ENCODE data around the gene NBAS.
"Not testable (repeated sequence)": the region's sequence is repeated elsewhere in the genome, so short reads cannot be mapped to it uniquely, and the experiment has no call there.

Gene NBAS

GRCh38 chr2:15510552-15510951, 50.6 kb downstream of the NBAS start:
- Histone ChIP-seq H3K4me1 (ENCODE audit: control insufficient read depth, insufficient read depth, low read length) (peaks cover 15% of the 10 kb centered on the region), H3K9me3 (replicated peaks; ENCODE audit: low read length) (no peaks in the 10 kb centered on the region), H3K36me3 (ENCODE audit: insufficient read depth, low read length) (peaks cover 18% of the 10 kb centered on the region), H3K27me3 (ENCODE audit: control insufficient read depth, insufficient read depth, low read length) (no peaks in the 10 kb centered on the region), H3K4me3 (ENCODE audit: low read length) (no peak overlapping the region), H3K4me2 (ENCODE audit: low read length) (no peak overlapping the region), H3K9ac (ENCODE audit: low read depth, low read length) (no peak overlapping the region)

DNA sequence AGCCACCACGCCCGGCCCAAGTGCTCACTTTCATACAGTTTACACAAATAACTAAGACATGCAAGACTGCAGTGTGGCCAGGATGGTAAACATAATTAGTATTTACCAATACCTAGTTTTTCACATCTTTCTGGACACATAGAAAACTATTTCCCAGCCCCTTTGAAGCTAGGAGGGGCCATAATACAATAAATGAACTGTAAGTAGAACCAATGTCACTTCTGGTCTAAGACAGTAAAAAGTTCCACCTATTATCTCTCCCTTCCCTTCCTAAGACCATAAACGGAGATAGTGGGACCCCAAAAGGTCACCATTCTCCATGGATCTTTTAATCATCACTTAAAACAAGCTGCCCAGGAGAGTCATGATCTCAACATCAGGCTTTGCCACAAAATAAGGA, 51.0 kb downstream of the NBAS start:
- H3K36me3 ChIP-seq (ENCODE audit: insufficient read depth, low read length): peaks cover 18% of the 10 kb centered on the region
- no peaks in the 10 kb centered on the region for H3K9me3 ChIP-seq (replicated peaks; ENCODE audit: low read length)
- H3K27me3 ChIP-seq (ENCODE audit: control insufficient read depth, insufficient read depth, low read length): no peaks in the 10 kb centered on the region
- H3K9ac ChIP-seq (ENCODE audit: low read depth, low read length): no peak overlapping the region
- no peak overlapping the region for H3K4me2 ChIP-seq (ENCODE audit: low read length)
- no peak overlapping the region for H3K4me3 ChIP-seq (ENCODE audit: low read length)
- H3K4me1 ChIP-seq (ENCODE audit: control insufficient read depth, insufficient read depth, low read length): peaks cover 16% of the 10 kb centered on the region

GRCh38 chr2:15507697-15508096, 53.4 kb downstream of the NBAS start:
- no peaks in the 10 kb centered on the region for H3K27me3 ChIP-seq (ENCODE audit: control insufficient read depth, insufficient read depth, low read length)
- H3K4me3 ChIP-seq (ENCODE audit: low read length): no peak overlapping the region
- H3K4me2 ChIP-seq (ENCODE audit: low read length): no peak overlapping the region
- H3K4me1 ChIP-seq (ENCODE audit: control insufficient read depth, insufficient read depth, low read length): peaks cover 16% of the 10 kb centered on the region
- H3K36me3 ChIP-seq (ENCODE audit: insufficient read depth, low read length): peaks cover 26% of the 10 kb centered on the region
- H3K9ac ChIP-seq (ENCODE audit: low read depth, low read length): no peak overlapping the region
- no peaks in the 10 kb centered on the region for H3K9me3 ChIP-seq (replicated peaks; ENCODE audit: low read length)

DNA sequence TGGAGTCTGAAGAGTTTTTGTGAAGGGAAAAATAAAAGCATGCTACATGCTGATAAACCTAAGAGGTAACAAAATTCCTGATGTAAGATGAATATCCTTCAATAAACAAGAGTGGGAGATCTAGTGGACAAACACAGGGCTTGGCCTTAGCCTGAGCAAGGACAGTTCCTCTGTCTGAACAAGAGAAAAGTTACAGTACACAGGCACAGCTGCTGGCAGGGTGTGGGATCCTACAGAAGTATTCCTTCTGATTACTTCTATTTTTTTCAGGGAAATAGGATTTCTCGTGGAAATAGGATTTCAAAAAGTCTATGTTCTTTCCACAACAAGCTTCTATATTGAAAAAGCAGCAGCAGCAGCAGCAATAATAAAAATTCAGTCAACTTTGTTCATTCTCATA, 54.1 kb downstream of the NBAS start:
- H3K27me3 ChIP-seq (ENCODE audit: control insufficient read depth, insufficient read depth, low read length): no peaks in the 10 kb centered on the region
- H3K36me3 ChIP-seq (ENCODE audit: insufficient read depth, low read length): peaks cover 26% of the 10 kb centered on the region
- H3K4me1 ChIP-seq (ENCODE audit: control insufficient read depth, insufficient read depth, low read length): peaks cover 16% of the 10 kb centered on the region
- H3K9ac ChIP-seq (ENCODE audit: low read depth, low read length): no peak overlapping the region
- H3K4me2 ChIP-seq (ENCODE audit: low read length): no peak overlapping the region
- H3K4me3 ChIP-seq (ENCODE audit: low read length): no peak overlapping the region
- no peaks in the 10 kb centered on the region for H3K9me3 ChIP-seq (replicated peaks; ENCODE audit: low read length)

- Histone ChIP-seq H3K4me2 (ENCODE audit: low read length) (no peak overlapping the region), H3K9me3 (replicated peaks; ENCODE audit: low read length) (no peaks in the 10 kb centered on the region), H3K36me3 (ENCODE audit: insufficient read depth, low read length) (peaks cover 26% of the 10 kb centered on the region), H3K9ac (ENCODE audit: low read depth, low read length) (no peak overlapping the region), H3K4me3 (ENCODE audit: low read length) (no peak overlapping the region), H3K27me3 (ENCODE audit: control insufficient read depth, insufficient read depth, low read length) (no peaks in the 10 kb centered on the region), H3K4me1 (ENCODE audit: control insufficient read depth, insufficient read depth, low read length) (peaks cover 16% of the 10 kb centered on the region)
Observed at GRCh38 chr2:15506229-15506819, 54.8 kb downstream of the NBAS start.

- Histone ChIP-seq H3K27me3 (ENCODE audit: control insufficient read depth, insufficient read depth, low read length) (no peaks in the 10 kb centered on the region), H3K36me3 (ENCODE audit: insufficient read depth, low read length) (peaks cover 18% of the 10 kb centered on the region), H3K4me2 (ENCODE audit: low read length) (no peak overlapping the region)
Observed at GRCh38 chr2:15504882-15505663, 56.1 kb downstream of the NBAS start.

DNA sequence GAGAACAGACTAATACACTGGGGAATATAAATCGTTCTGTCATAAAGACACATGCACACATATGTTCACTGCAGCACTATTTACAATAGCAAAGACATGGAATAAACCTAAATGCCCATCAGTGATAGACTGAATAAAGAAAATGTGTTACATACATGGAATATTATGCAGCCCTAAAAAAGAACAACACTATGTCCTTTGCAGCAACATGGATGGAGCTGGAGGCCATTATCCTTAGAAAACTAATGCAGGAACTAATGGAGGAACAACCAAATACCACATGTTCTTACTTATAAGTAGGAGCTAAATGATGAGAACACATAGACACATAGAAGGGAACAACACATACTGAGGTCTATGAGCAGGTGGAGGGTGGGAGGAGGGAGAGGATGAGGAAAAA, 61.9 kb downstream of the NBAS start:
- H3K4me1 ChIP-seq (ENCODE audit: control insufficient read depth, insufficient read depth, low read length); H3K9ac ChIP-seq (ENCODE audit: low read depth, low read length); H3K4me2 ChIP-seq (ENCODE audit: low read length); H3K4me3 ChIP-seq (ENCODE audit: low read length); H3K27me3 ChIP-seq (ENCODE audit: control insufficient read depth, insufficient read depth, low read length); H3K9me3 ChIP-seq (replicated peaks; ENCODE audit: low read length): not testable (repeated sequence)
- H3K36me3 ChIP-seq (ENCODE audit: insufficient read depth, low read length): peaks cover 15% of the 10 kb centered on the region

More at GRCh38 chr2:15504882-15505663, 56.1 kb downstream of the NBAS start:
- Histone ChIP-seq H3K9me3 (replicated peaks; ENCODE audit: low read length) (no peaks in the 10 kb centered on the region), H3K9ac (ENCODE audit: low read depth, low read length) (no peak overlapping the region), H3K4me3 (ENCODE audit: low read length) (no peak overlapping the region), H3K4me1 (ENCODE audit: control insufficient read depth, insufficient read depth, low read length) (peaks cover 16% of the 10 kb centered on the region)

- no peak overlapping the region for H3K4me3 ChIP-seq (ENCODE audit: low read length)
- no peaks in the 10 kb centered on the region for H3K27me3 ChIP-seq (ENCODE audit: control insufficient read depth, insufficient read depth, low read length)
- no peaks in the 10 kb centered on the region for H3K4me1 ChIP-seq (ENCODE audit: control insufficient read depth, insufficient read depth, low read length)
- no peak overlapping the region for H3K4me2 ChIP-seq (ENCODE audit: low read length)
- peaks cover 14% of the 10 kb centered on the region for H3K36me3 ChIP-seq (ENCODE audit: insufficient read depth, low read length)
- H3K9ac ChIP-seq (ENCODE audit: low read depth, low read length): no peak overlapping the region
- no peaks in the 10 kb centered on the region for H3K9me3 ChIP-seq (replicated peaks; ENCODE audit: low read length)
Observed at GRCh38 chr2:15498554-15498953, 62.6 kb downstream of the NBAS start.

GRCh38 chr2:15494877-15495276, 66.3 kb downstream of the NBAS start:
- Histone ChIP-seq H3K4me3 (ENCODE audit: low read length) (no peak overlapping the region), H3K9ac (ENCODE audit: low read depth, low read length) (no peak overlapping the region), H3K4me2 (ENCODE audit: low read length) (no peak overlapping the region), H3K36me3 (ENCODE audit: insufficient read depth, low read length) (no peaks in the 10 kb centered on the region), H3K4me1 (ENCODE audit: control insufficient read depth, insufficient read depth, low read length) (no peaks in the 10 kb centered on the region), H3K9me3 (replicated peaks; ENCODE audit: low read length) (no peaks in the 10 kb centered on the region), H3K27me3 (ENCODE audit: control insufficient read depth, insufficient read depth, low read length) (no peaks in the 10 kb centered on the region)

DNA sequence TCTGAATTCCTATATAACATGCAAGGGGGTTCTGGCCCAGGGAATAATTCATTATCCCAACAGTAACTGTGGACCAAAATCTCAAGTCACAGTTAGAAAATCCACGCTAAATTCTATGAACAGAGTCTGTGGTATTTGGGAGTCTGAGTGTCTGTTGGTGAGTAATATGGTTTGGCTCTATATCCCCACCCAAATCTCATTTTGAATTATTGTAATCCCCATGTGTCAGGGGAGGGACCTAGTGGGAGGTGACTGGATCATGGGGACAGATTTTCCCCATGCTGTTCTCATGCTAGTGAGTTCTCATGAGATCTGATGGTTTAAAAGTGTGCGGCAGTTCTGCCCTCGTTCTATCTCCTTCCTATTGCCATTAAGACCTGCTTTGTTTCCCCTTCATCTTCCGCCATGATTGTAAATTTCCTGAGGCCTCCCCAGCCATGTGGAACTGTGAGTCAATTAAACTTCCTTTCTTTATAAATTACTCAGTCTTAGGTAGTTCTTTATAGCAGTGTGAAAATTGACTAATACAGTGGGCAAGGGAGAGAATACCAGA, 68.3 kb downstream of the NBAS start:
- no peaks in the 10 kb centered on the region for H3K9me3 ChIP-seq (replicated peaks; ENCODE audit: low read length)

DNA sequence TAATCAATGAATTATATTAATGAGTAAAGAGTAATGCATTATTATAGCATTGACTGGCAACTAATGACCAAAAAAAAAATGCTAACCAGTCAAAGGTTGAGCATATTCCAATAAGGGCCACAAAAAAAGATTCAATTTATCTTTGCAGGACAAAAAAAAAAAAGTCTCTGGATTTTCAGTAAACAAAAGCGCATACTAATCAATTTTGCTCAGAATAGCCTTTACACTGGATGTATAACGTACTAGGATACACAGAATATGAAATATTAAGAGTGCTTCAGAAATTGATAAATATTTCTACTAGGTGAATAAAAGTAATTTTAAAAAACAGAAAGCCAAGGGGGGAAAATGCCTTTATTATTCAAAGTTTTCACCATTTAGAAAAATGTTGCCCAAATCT, 74.4 kb downstream of the NBAS start:
- no peaks in the 10 kb centered on the region for H3K9me3 ChIP-seq (replicated peaks; ENCODE audit: low read length)
- no peak overlapping the region for H3K4me3 ChIP-seq (ENCODE audit: low read length)
- H3K36me3 ChIP-seq (ENCODE audit: insufficient read depth, low read length): peaks cover 19% of the 10 kb centered on the region
- no peaks in the 10 kb centered on the region for H3K27me3 ChIP-seq (ENCODE audit: control insufficient read depth, insufficient read depth, low read length)
- H3K9ac ChIP-seq (ENCODE audit: low read depth, low read length): no peak overlapping the region
- H3K4me1 ChIP-seq (ENCODE audit: control insufficient read depth, insufficient read depth, low read length): no peaks in the 10 kb centered on the region
- no peak overlapping the region for H3K4me2 ChIP-seq (ENCODE audit: low read length)

More for the DNA sequence above, 68.3 kb downstream of the NBAS start:
- Histone ChIP-seq H3K27me3 (ENCODE audit: control insufficient read depth, insufficient read depth, low read length) (no peaks in the 10 kb centered on the region), H3K36me3 (ENCODE audit: insufficient read depth, low read length) (peaks cover 2% of the 10 kb centered on the region), H3K4me1 (ENCODE audit: control insufficient read depth, insufficient read depth, low read length) (no peaks in the 10 kb centered on the region), H3K4me2 (ENCODE audit: low read length) (no peak overlapping the region), H3K9ac (ENCODE audit: low read depth, low read length) (no peak overlapping the region), H3K4me3 (ENCODE audit: low read length) (no peak overlapping the region)

DNA sequence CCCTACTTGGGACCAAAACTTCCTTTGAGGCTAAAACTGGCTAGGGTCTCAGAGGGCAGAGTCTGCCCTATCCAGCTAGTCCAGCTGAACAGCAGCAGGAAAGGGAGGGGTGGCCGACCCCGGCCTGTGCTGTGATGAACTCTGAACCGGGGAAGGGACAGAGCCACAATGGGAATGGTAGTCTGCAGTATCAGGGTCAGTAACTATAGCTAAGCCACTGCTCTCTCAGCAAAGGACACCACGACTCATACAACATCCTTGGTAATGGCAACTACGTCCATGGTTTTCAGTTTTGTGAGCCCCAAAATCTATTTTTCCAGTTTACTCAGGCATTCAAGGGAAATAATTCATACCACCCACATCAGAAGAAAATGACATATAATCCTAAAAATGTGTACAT, 75.2 kb downstream of the NBAS start:
- no peak overlapping the region for H3K4me3 ChIP-seq (ENCODE audit: low read length)
- no peaks in the 10 kb centered on the region for H3K27me3 ChIP-seq (ENCODE audit: control insufficient read depth, insufficient read depth, low read length)
- no peak overlapping the region for H3K9ac ChIP-seq (ENCODE audit: low read depth, low read length)
- no peaks in the 10 kb centered on the region for H3K9me3 ChIP-seq (replicated peaks; ENCODE audit: low read length)
- no peak overlapping the region for H3K4me2 ChIP-seq (ENCODE audit: low read length)
- H3K4me1 ChIP-seq (ENCODE audit: control insufficient read depth, insufficient read depth, low read length): no peaks in the 10 kb centered on the region
- peaks cover 26% of the 10 kb centered on the region for H3K36me3 ChIP-seq (ENCODE audit: insufficient read depth, low read length)

Data from skeletal muscle satellite cell (primary cell).